ENCODE results near the gene STPG4.

Gene STPG4

DNA sequence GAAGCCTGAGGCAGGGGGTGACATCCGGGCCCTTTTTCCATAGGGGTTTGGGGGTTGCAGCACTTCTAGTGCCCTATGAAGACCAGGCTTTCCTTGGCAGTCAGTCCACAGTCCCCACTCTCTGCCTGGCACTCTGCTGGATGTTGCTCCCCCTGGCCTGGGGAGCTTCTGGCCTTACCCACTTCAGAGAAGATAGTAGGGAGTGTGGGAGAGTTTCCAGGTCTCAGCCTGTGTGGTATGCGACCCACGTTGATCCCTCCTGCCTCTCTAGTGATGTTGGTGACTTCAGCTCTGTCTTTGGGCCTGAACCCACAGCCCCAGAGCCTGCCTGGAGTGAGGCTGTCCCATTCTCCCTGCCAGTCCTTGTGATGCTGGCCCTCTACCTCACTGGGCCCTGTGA is 105.6 kb downstream of the STPG4 start:
- no peak for DNase-seq

DNA sequence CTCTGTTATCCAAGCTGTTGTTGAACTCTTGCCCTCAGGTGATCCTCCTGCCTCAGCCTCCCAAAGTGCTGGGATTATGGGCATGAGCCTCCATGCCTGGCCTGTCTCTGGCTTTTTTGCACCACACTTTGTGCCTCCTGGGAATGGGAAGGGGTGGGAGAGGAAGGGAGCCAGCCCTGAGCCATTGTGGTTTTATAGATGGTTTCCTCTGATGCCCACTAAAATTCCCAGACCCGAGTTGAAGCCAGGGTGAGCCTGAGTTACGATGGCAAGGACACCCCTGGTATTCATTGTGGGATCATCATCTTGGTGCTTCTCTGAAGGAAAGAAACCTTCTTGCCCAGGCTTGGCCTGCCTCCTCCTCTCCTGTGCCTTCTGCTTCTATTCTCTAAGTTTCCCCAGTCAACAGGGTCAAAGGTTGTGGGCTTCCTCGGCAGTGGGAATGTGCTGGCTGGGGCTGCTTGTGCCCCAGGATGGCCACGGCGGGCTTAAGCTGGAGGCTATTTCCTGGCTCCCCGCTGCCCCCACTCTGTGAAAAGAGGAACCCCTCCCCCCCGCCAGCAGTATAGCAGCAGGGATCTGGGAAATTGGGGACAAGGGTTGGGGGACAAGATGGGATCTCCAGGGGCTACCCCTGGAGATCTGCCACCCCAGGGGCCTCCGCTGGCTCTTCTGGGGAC is 106.2 kb downstream of the STPG4 start:
- DNase-seq, result no peak

DNA sequence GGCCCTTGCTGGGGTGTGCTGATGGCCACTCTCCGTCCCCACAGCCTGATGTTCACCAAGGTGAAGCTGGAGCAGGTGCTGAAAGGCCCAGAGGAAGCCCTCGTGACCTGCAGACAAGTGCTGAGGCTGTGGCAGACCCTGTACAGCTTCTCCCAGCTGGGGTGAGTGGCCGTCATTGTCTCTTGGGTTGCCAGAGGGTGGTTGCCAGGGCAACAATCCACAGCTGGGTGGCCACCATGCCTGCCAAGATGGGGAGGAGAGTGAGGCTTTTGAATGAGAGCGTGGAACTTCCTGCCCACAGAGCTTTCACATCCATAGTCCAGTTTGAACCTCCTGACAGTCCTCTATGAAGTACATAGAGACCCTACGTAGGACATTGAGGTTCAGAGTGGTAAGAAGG is 108.8 kb downstream of the STPG4 start:
- DNase-seq, result no peak

DNA sequence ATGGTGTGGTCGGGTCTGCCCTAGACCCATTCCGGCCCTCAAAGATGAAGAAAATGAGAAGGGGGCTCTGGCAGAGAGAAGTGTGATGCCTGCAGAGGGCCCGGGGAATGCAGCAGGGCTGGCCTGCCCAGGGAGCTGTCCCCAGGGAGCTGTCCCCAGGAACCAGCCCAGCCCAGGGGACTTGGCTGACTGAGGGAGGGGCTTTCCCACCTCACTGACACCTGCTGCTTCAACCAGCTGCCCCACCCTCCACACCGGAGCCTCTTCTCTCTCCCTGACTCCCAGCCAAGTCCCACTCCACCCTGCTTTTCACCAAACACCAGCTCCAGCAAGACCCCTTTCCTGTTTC is 111.2 kb downstream of the STPG4 start:
- DNase-seq, result no peak

DNA sequence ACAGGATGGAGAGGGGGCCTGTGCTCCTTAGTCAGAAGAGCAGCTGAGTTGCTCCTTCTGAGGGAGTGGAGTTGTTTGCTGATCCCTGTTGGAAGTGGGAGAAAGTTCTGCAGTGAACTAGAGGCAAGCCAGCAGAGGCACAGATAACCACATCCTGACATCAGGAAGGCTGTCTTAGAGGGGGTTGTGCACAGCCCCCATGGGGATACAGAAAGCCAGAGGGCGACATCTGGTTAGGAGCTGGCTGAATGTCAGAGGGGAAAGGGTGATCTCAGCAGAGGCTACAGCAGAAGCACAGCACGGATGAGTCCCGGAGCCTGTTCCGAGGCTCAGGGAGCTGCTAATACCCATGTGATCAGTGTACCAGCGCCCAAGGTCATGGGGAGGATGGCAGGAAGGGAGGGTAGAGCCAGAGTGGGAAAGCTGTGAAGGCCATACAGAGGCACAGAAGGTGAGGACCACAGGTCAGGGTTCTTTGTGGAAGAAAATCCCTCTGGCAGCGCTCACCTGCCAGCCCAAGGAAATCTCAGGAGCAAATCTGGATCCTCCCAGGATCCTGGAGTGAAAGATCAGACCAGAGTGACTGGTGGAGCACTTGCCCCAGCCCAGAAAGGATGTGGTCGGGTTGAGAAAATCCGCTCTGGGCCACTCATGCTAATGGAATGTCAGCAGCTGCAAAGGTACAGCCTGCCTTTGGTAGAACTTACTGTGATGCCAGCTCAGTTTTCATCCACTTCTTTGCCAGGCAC is 111.8 kb downstream of the STPG4 start:
- DNase-seq, result no peak

DNA sequence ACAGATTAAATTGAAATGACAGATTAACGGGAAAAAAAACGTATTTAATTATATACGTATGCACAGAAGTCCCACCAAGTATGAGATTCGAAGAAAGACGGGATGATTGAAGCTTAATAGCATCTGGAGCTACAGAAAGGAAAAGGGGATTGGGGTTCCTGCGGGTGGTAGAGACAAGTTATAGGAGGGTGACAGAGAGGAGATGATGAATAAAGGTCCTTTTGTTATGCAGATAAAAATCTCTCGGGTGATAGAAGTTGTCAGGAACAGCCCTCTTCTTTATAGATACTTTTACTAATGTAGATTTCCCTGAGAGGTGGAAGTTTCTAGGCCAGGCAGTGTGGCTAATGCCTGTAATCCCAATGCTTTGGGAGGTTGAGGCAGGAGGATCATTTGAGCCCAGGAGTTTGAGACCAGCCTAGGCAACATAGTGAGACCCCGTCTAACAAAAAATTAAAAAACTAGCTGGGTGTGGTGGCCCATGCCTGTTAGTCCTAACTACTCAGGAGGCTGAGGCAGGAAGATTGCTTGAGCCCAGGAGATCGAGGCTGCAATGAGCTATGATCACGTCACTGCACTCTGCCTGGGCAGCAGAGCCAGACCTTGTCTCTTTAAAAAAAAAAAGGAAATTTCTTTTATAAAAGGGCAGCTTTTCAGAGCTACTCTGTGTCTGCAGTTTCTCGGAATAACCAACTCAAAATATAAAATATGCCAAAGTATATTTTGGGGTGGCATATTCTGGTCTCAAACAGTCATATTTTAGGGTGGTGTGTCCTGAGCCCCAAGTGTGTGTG is 113.0 kb downstream of the STPG4 start:
- DNase-seq, result no peak

DNA sequence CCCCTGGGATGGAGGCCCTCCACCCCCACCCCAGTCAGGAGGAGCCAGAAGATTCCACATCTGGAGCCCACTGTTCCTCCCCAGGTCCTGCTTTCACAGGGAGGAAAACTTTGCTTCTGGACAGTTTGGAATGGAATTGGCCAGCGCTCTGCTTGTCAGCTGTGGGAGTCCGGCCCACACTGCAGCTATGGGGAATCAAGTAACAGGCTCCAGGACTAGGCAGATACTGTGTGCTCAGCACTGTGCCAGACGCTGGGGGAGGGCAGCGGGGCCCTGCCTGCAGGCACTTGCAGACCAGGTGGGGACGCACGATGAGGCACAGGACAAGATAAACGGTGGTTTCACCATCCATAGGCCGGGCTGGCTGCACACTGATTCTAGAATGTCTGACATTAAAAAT is 114.0 kb downstream of the STPG4 start:
- no peak for DNase-seq

DNA sequence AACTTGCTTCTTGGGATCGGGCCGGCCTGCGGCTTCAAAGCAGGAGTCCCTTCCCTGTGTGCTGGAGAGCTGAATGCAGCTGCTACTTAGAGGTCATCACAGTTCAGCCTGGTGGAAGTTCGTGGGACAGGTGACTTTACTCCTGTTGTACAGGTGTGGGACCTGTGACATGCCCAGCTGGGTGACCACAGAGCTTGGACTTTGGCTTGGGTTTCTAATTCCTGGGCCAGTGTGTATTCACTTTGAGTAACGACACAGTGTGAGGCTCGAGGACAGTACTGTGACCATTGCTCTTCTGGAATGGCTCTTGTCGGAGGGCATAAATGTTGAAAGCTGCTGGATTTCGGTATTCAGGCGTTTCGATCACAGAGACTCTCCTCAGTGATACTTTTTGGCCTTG is 114.5 kb downstream of the STPG4 start:
- no peak for DNase-seq

DNA sequence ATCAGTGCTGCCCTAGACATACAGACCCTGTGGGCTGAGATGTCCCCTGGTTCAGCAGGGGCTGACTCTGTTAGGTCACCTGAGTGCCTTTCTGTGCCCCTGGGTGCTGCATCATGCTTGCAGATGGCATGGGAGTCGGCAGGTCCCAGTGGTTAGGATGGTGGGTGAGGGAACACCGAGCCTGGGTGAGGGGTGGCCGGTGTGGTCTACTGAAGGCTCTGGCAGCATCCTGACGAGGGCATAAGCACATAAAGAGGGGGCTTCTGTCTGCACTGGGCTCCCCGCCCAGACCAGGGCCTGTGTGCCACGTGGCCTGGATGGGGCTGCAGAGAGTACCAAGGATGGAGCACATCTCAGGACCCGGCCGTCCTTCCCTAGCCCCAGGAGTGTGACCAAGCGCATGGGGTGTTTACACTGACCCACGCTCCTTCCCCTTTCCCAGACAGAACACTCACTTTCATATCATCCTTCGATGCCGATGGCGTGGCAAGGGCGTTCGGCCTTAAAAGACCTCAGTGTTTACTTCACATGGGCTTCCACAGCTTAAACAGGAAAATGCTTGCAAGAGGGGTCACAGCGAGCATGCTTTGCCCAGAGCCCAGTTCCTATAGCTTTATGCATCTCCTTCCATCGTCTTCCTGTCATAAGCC is 115.1 kb downstream of the STPG4 start:
- no peak for DNase-seq

DNA sequence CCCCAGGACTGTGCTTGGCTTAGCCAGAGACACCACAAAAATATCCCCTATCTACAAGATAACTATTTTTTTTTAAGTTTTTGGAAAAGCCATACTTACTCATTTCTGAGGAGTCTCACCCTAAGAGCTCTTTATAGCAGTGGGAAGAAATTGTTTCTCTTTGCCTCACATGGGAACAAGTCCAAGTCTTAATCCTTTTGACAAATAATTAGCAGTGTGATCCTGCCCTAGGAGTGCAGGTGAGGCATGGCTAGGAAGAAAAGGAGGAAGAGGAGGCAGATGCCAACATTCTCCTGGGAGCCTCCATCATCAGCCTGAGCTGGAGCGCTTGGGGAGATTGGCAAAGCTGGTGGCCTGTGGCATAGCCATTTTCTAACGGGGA is 115.6 kb downstream of the STPG4 start:
- no peak for DNase-seq

DNA sequence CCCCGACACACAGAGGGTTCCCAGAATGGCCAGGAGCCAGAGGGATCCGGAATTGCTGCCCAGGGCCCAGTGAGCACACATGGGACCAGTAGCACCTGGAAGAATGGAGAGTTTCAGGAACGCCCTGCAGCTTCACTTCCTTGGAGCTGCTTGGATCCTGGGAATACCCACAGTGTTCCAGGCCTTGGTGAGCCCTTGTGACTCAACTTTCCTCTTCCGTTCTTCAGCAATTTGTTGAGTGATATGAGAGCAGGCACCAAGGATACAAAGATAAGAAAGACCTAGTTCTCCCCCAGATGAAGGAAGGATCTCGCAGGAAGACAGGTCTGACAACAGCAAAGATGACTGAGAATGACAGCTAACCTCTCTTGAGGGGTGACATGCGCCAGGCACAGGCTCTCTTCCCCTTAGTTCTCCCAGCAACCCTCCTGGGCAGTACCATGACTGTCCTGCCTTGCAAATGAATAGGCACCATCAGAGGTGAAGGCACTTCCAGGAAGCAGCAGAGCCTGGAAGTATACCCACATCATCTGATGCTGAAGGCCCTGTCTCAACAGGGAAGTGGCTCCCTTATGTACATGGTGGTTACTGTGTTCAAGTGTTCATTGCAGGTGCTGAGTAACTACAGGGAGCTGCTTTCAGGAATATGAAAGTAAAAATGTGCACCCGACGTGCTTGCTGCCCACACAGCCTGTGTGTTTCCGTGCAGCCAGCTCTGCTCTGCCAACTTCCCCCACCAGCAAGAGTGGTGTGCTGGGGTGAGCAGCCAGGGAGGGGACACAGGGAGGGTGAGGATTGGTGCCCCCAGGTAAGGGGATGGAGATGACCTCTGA is 116.2 kb downstream of the STPG4 start:
- peak; percentile 43 for DNase-seq

DNA sequence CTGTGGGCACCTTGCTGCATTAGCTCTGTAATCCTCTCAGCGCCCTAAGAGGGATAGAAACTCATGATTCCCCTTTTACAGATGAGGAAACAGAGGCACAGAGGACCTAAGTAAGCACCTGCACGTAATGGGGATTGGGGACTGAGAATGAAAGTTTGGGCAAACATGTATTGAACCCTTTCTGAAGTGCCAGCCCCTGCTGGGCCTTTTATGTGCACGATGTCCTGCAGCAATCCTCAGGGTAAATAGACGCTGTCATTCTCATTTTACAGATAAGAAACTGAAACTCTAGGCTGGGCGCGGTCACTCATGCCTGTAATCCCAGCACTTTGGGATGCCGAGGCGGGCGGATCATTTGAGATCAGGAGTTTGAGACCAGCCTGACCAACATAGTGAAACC is 117.4 kb downstream of the STPG4 start:
- no peak for DNase-seq

All from stimulated activated CD8-positive, alpha-beta memory T cell treated with anti-CD3 and anti-CD28 coated beads, Interleukin-4, amount 100 ng/mL, for 48 hours (primary cell).